Hematopoietic multipotent progenitor cell treated with erythropoietin and hydrocortisone succinate and interleukin-3 and kit ligand, for 4 days (in vitro differentiated cells): ENCODE measurements around the gene FLNB.

Experiments used
- DNase-seq: peaks from one replicate; pipeline ENCODE4 v3.0.0-alpha.2; 2015

Gene FLNB

DNA sequence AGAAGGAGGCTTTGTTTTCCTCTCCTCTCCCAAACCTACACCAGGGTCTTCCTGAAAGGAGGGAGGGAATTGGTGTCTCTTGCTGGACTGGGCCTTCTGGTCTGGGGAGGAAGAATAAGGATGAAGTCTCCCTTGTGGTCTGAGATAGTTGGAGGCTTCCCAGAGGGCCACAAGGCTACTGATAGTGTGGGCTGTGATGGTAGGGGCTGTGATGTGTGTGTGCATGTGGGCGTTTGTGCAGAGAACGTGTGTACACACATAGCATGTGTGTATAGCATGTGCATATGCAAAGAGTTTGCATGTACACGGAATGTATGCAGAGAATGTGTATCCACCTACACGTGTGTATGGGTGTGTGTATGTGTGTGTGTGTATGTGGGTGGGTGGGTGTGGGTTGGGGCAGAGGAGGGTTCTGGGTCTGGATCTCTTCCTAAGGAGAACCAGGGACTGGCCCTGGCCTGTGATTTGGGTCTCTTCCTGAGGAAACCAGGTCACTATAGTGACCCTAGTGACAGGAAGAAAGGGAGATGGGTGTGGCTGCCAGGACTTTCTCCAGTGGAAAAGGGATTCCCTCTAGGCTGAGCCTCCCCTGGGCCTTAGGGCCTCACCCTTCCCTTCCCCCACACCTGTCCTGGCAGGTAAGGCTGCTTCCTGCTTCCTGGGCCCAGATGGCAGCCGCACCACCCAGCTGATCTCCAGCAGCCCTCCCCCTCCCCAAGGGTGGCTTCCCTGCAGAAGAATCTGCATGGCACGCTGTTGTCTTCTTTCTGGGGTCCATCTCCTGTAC, 1.7 kb downstream of the FLNB start:
- peak; percentile 30 for DNase-seq

DNA sequence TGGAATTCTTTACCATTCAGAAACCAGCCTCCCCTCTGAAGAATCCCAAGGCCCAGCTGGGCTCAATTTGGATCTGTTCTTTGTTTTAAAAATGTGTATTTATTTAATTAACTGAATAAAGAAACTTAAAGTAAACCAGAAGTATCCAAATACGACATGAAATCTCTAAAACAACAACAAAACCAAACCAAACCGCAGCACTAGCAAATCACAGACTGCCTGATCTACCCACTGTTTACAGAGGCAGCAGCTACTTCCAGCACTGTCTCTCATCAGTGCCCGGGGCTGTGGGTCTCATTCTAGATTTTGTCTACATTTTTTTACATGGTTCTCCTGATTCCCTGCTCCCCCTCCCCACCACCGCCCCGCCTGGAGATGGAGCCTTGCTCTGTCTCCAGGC, 2.3 kb downstream of the FLNB start:
- DNase-seq: no peak

DNA sequence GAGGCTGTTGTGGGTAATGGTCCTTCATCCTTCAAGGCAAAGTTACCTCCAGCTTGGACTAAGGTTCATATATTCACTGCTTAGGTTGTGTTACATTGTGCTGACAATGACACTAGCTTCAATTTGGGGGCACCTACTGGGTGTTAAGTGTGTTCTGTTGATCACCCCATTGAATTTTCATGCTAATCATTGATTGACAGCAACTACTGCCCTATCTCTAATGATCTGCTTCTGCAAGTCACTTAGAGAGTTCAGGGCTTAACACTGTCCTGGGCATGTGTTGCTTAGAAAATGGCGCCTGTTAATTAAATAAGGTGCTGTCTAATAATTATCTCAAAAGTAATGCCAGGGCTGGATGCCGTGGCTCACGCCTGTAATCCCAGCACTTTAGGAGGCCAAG, 3.4 kb downstream of the FLNB start:
- no peak for DNase-seq

DNA sequence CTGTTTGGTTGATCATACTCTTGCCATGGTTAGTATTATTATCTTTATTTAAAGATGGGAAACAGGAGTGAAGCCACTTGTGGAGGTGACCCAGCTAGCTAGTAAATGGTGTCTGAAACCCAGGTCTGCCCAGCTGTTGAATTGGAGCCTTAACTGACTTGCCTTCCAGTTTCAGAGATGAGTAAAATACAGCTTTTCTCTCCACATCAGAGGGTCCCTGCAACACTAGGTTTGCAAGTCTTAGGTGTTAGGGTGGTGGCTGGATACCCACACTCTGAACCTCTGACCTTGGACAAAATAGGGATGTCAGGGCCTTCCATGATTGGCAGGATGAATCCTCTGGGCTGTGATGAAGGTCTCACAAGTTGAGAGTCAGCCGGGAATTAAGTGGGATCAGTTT, 4.1 kb downstream of the FLNB start:
- no peak for DNase-seq

DNA sequence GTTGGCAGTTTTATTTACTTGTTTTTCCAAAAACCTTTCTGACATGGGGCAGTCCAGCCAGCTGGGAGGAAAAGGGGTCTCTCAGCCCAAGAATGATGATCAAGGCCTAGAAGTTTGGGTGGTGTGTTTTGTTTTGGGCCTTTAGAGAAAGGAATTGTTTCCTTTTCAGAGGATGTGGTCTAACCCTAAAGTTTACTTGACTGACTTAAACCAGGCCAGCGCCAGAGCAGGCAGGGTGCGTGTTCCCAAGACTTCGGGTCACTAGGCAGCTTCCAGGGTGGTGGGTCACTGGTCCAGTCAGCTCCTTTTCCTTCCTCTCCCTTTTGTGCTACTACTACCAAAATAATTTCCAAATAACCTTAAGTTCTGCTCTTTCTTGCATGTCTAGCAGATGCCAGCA, 4.9 kb downstream of the FLNB start:
- DNase-seq: no peak

DNA sequence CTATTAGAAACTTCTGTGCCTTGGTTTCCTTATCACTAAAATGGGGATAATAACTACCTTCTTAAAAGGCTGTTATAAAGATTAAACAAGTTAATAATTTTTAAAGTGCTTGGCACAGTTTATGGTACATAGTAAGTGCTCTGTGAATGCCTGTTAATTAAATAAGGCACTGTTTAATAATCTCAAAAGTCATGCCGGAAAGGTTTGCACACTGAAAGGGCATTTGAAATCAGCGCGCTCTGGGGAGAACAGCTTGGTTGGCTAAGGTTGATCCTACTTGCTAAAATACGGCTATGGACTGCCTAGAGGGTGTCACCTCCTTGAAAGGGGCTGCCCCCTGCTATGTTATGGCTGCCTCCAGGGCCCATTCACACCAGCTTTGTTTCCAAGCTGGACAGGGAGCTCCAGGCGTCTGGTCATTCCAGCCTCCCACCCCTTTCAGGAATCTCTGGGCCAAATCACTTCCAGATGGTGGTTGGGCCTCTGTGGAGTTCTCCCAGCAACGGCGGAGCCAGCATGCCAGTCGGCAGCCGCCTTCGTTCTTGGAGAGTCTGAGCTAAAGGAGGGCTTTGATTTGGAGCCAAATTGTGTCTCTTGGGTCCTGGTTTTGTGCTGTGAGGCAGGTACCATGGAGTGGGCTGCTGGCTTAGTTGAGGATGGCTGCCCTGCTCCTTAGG, 5.9 kb downstream of the FLNB start:
- DNase-seq: no peak

DNA sequence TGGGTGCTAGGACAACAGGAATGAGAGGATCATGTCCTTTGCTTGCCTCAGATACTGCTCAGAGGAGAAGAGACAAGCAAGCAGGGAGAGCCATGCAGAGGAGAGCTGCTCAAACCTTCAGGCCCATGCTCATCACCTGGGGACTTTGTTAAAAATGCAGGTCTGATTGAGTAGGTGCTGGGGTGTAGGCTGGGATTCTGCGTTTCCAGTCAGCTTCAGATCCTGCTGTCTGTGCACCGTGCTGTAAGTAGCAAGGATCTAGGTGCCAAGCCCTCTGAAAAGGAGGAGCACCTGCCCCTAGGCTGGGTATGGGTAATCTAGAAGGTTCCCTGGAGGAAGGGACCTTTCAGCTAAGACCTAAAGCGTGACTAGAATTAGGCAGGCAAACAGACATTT, 7.3 kb downstream of the FLNB start:
- DNase-seq: no peak

DNA sequence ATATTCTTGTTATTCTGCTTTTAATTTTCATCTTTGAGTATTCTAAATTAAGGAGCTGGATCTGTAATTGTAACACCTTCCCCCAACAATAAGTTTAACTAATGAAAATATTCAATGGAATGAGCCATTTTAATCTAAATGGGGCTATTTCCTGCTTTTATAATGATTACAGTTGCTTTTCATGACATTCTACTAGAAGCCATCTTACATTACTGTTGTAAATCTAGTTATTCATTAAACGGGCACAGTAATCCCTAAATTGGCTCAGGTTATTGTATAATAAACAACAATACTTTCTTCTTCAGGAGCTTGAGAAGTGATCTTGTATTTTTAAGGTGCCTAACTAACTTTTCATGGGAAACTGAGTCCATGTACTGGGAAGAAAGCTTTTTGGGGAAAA, 8.5 kb downstream of the FLNB start:
- no peak for DNase-seq

DNA sequence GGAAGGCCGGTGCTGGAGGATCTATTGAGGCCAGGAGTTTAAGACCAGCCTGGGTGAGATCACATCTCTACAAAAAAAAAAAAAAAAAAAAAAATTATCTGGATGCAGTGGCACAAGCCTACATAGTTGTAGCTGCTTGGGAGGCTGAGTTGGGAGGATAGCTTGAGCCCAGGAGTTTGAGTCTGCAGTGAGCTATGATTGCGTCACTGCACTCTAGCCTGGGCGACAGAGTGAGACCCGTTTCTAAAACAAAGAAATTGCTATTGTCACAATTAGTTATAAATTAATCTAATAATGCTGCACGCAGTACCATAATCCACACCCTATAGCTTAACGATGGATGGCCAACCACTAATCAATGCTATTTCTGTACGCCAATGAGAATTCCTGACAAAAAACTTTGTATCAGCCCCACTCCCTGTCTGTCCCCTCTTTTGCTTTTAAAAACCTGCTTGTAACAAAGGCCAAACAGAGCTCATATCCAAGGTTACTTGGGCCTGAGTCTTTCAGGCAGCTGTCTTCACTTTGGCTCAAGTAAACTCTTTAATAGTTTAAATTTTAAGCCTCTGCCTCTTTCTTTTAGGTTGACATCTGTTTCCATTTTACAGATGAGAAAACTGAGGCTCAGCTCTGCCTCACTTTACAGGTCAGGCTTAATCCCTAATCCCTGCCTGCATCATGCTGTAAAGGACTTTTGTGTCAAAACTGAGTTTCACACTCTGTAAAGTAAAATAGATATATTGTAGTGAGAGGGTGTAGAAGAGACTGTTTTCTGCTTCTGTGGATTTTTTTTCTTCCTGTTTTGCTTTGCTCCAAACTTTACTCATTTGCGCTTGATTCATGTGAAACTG, 10.9 kb downstream of the FLNB start:
- no peak for DNase-seq

DNA sequence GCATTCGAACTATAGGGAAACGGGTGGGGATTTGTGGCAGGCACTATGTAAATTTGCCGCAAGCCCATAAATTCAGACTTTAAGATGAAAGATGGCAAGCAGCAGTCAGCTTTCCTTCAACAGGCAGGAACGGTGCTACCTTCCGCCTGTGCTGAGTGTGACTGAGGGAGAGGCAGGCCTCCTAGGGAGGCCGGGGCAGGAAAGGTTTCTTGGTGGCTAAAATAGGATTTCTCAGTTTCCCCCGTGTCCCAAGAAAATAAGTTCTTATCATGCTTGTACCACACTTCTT, 12.5 kb downstream of the FLNB start:
- no peak for DNase-seq

DNA sequence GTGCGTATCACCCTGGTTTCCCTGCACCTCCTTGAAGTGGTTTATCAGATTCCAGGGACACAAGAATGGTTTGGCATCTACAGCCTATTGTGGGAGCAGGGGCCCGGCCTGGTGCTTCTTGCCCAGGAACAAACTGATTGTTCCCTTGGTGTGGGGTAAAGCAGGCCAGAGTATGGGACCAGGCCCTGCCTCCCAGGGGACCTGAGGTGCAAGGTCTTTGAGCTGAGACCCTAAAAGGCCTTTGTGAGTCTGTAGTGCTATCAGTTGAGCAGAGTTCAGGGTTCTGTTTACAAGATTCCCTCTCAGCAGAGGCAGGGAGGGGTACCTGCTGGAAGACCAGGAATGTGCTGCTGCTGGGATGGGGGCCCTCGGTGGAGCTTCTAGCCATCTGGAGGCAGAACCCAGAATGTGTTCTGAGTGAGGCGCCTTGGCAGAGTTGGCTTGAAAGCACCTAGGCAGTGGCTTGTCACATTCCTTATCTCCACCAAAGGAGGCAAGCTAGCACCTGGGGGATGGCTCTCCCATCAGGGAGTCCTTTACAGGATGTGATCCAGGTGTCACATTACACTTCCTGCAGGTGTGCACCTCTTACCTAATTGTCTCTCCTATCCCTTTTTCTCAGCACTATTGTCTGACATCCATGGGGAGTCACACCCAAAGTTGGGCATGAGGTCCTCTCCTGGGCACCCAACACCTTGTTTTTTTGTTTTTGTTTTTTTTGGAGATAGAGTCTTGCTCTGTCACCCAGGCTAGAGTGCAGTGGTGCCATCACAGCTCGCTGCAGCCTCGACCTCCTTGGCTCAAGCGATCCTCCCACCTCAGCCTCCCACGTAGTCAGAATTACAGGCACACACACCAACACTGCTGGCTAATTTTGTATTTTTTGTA, 13.1 kb downstream of the FLNB start:
- no peak for DNase-seq

DNA sequence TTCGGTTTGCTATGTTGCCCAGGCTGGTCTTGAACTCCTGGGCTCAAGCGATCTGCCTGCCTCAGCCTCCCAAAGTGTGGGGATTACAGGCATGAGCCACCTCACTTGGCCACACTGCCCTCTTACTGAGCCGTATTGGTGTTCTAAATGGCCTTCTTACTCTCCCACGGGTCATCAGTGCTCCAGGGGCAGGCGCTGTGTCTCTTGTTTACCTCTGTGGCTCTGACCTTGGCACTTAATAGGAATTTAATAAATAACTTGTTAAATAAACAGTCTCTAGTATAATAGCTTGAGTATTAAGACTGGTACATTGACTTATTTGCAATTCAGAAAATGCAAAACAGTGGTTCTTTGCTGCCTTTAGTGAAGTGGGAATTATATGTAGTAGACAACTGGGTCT, 13.7 kb downstream of the FLNB start:
- DNase-seq: no peak

DNA sequence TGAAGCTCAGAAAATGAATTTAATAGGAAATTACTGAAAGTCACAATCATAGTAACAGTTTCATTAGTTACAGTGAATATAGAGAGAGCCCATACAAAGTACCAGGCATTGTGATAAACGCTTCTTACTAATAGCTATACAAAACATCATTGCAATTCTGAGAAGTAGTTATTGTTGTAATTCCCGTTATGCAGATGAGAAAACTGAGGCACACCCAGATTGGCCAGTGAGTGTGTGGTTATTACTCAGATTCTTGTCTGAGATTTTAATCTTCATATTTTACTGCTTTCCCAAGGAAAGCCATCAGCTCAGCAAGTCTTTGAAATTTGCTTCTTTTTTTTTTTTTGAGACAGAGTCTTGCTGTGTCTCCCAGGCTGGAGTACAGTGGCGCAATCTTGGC, 14.3 kb downstream of the FLNB start:
- DNase-seq: no peak

DNA sequence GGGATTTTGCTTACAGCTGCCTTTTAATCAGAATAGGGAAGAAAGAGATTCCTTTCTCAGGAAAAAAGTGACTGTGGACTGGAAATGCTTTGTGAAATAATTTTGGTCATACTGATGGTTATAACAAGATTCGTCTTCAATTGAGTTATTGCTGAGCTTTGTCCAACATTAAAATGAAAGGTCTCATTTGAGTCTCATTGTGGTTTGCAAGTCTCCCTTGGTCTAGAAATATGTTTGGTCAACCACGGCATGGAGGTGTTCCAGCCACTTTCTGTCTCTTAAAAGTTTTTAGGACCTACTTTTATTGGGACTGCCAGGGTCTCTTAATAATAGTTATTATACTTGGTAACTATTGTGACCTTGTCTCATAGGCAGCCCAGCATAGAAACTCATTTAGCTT, 15.3 kb downstream of the FLNB start:
- DNase-seq: no peak

DNA sequence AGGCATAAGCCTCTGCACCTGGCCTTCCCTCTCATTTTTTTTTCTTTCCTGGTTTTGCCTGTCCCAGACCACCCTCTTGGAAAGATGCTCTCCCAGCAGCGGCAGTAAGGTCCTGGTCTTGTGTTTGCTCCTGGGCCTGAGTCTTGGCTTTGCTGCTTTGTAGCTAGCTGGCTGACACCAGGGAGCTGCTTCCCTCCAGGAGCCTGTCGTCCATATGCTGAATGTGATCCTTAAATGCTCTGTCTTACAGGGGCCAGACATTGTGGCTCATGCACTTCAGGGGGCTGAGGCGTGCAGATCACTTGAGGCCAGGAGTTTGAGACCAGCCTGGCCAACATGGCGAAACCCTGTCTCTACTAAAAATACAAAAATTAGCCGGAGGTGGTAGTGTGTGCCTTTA, 17.2 kb downstream of the FLNB start:
- no peak for DNase-seq

DNA sequence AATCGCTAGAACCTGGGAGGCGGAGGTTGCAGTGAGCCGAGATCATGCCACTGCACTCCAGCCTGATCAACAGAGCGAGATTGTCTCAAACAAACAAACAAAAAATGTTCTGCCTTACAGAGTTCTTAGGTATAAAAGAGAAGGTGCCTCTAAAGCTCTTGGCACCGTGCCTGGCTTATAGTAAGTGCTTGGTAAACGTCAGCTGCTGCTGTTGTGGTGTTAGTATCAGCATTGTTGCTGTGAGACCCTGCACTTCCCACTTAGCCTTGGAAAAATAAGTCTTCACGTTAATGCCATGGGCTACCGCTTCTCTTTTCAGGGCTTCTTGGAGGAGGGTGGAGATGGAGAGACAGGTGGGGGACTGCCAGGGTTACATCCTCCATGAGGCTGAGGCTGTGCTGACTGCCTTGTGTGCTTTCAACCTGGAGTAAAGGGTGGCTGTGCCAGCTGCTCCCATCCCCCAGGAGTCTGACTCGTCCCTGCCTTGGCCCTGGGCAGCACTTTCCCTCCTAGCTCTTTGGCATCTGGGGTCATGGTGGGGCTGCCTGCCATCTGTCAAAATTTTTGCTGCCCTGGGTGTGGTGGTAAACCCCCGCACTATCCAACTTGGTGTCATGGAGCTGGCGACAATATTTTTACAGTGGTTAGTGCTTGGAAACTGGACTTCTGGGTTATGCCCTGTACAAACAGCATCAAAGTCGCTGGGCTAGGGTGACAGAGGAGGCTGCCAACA, 17.8 kb downstream of the FLNB start:
- peak; percentile 58 for DNase-seq

DNA sequence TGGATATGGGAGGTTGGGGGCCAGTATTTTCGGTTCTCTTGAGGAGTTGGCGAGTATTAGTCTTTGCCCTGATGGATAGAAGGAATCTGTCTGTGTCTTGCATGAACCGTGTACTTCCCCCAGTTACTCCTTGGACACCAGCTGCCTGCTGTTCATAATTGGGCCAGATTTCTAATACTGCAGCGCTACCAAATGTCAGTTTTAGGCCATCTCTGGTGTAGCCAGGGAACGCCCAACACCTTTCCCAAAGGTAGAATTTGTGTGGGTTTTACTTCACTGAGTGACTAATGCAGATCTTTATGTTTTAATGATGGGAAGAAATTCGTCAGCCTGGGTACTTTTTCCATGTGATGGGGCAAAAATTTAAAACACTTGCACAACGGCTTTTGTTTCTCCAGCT, 18.4 kb downstream of the FLNB start:
- no peak for DNase-seq

DNA sequence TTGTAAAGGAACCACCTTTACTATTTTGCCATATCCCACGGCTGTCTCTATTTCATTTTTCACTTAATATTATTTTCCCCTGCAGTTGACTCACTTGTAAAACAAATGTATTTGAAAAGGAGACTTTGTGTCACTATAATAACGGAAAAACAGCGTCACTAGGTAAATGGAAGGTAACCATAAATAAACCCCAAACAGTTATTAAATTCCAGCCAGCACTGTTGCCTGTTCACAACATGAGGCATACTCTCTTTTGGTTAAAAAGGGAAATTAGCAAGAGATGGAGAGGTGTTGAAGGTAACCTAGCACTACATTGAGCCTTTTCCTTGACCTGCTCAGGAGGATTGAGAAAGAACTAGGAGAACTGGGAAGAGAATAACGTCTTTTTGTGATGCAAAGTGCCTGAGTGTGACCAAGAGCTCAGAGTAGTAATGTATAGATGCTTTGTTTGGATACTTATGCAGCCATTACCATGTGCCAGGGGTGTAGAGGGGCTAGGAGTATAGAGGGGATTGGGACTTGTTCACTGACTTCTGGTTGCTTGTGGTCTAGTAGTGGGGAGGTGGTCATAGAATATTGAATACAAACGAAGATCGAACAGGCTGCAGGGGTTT, 19.6 kb downstream of the FLNB start:
- no peak for DNase-seq

DNA sequence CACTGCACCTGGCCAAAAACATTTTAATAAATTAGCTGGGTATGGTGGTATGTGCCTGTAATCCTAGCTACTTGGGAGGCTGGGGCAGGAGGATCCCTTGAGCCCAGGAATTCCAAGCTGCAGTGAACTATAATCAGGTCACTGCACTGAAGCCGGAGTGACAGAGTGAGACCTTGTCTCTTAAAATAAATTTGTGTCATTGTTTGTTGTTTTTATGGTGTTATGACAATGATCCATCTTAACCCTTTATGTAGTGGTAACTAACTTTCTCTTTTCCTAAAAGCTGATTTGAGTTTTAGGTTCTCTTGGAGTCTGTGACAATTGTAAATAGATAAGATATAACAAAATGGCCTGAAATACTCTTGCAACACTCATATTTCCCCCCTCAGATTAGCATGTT, 20.7 kb downstream of the FLNB start:
- no peak for DNase-seq

DNA sequence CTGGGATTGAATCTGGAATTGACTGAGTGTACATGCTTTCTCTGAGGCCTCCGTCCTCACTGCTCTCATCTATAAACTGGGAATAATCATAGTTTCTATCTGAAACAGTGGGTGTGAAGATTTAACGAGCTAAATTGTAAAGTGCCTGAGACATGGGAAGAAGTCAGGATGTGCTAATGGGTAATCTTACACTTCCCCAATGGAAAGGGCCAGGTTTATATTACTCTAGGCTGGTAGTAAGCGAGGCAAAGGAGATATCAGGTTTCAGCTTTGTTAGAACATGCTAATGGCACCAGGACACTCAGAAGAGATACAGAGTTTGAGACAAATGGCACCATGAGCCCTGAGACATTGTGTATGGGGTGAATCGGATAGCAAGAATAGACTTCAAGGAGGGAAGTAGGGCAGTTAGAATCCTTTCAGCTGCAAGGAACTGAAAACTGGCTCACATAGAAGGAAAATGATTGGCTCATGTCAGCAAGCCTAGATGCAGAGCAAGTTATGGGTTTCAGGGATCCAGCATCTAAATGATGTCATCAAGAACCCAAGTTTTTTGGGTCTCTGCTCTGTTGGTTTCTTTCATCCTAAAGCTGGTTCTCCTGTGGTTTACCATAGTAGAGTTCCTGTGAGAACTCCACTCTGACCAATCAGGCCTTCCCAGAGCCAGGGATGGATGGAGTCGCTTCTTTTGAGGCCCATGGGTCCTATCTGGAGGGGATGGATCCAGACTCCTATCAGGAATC, 21.8 kb downstream of the FLNB start:
- no peak for DNase-seq

DNA sequence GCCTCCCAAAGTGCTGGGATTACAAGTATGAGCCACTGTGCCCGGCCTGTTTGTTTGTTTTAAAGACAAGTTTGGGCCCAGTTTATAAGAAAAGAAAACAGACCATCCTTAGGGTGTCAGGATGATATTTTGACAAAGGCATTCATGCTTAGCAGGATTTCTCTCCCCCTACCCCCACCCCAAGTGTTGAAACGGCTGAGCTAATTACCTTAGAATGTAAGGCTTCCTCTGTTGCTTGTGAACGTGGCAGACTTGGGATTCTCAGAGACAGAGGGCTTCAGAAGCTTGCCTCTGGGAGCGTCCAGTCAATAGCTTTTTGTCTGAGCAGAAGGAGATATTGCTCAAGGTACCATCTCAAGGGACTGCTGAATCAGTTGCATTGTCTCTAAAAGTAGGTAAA, 24.0 kb downstream of the FLNB start:
- no peak for DNase-seq
